HEK293T (cell line): ENCODE results near the gene TNIK.

Source experiments
- ELF4 ChIP-seq: fragments of 450-650 bp; IDR thresholded peaks from 2 replicates; pipeline ENCODE4 v1.6.1; 2017; ENCODE audit warnings: antibody characterized with exemption
- L3MBTL2 ChIP-seq: fragments of 450-650 bp; conservative IDR thresholded peaks from 2 replicates; pipeline ENCODE4 v1.6.1; 2016; ENCODE audit warnings: mild to moderate bottlenecking

DNA sequence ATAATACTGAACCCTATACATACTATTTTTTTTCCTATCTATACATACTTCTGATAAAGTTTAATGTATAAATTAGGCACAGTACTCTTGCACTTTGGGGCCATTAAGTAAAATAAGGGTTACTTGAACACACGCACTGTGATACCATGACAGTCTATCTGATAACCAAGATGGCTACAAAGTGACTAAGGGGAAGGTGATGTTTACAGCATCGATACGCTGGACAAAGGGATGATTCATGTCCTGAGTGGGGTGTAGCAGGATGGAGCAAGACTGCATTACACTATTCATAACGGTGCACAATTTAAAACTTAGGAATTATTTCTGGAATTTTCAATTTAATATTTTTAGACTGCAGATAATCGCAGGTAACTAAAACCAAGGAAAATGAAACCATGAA lies 403.7 kb downstream of the TNIK start:
- TF ChIP-seq L3MBTL2 (no peak), ELF4 (no peak)
